Activated T-cell treated with anti-CD3 and anti-CD28 coated beads for 24 hours (primary cell): ENCODE measurements around the gene TFPI.

Source experiments
- DNase-seq: peaks from one replicate; pipeline ENCODE4 v3.0.0-alpha.2; 2020; ENCODE audit warnings: low read depth

Gene TFPI

GRCh38 chr2:187461294-187462261 lies 92.7 kb downstream of the TFPI start:
- DNase-seq = no peak

GRCh38 chr2:187459256-187459655 lies 95.0 kb downstream of the TFPI start:
- no peak for DNase-seq

- DNase-seq = no peak
These were observed 101.1 kb downstream of the TFPI start for GRCh38 chr2:187453078-187453641.

GRCh38 chr2:187451510-187451909 lies 102.7 kb downstream of the TFPI start:
- DNase-seq = no peak

- DNase-seq = no peak
These were observed 106.9 kb downstream of the TFPI start for GRCh38 chr2:187447336-187447735.

GRCh38 chr2:187446711-187447110 lies 107.5 kb downstream of the TFPI start:
- no peak for DNase-seq

- DNase-seq = no peak
These were observed 109.2 kb downstream of the TFPI start for GRCh38 chr2:187445051-187445450.

GRCh38 chr2:187442778-187443177 lies 111.5 kb downstream of the TFPI start:
- DNase-seq = no peak

GRCh38 chr2:187442378-187442777 lies 111.9 kb downstream of the TFPI start:
- DNase-seq = no peak

GRCh38 chr2:187440101-187440675 lies 114.0 kb downstream of the TFPI start:
- no peak for DNase-seq

- DNase-seq = no peak
These were observed 115.8 kb downstream of the TFPI start for GRCh38 chr2:187438455-187438854.

GRCh38 chr2:187435756-187436155 lies 118.5 kb downstream of the TFPI start:
- DNase-seq = no peak

- no peak for DNase-seq
These were observed 119.2 kb downstream of the TFPI start for GRCh38 chr2:187435078-187435477.

- DNase-seq = no peak
These were observed 119.9 kb downstream of the TFPI start for GRCh38 chr2:187434342-187434785.

- DNase-seq = no peak
These were observed 122.3 kb downstream of the TFPI start for GRCh38 chr2:187431911-187432310.

- DNase-seq = no peak
These were observed 124.2 kb downstream of the TFPI start for GRCh38 chr2:187429989-187430388.

GRCh38 chr2:187424146-187424545 lies 130.1 kb downstream of the TFPI start:
- no peak for DNase-seq

- DNase-seq = no peak
These were observed 132.0 kb downstream of the TFPI start for GRCh38 chr2:187422282-187422681.

- no peak for DNase-seq
These were observed 132.7 kb downstream of the TFPI start for GRCh38 chr2:187421519-187421918.

- DNase-seq = no peak
These were observed 134.4 kb downstream of the TFPI start for GRCh38 chr2:187419808-187420207.

- DNase-seq = no peak
These were observed 138.8 kb downstream of the TFPI start for GRCh38 chr2:187415449-187415848.
